Measurements from ENCODE around the gene HYAL4.

The HYAL4 gene

DNA sequence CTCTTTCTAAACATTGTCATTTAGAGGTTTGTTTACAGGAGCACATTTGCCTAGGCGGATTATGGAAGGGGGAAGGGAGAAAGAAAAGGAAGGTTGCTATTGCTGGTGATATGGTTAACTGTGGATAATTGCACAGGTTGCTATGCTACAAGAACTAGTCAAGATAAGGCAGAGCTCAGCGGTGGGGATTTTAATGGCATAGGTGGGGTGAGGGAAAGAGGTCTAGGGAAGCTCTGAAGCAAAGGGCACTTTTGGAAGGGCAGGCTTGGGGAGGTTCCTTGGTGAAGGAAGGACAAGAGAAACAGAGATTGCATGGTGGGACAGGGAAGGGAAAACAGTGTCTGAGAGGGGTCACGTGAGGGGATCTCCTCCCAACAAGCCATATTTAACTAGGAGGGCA, 19.5 kb downstream of the HYAL4 start:
- no peak for TF ChIP-seq ZFX (IDR thresholded peaks at IDR 0.05; ENCODE audit: borderline replicate concordance)
- TF ChIP-seq CTCF (IDR thresholded peaks at IDR 0.05) = no peak

DNA sequence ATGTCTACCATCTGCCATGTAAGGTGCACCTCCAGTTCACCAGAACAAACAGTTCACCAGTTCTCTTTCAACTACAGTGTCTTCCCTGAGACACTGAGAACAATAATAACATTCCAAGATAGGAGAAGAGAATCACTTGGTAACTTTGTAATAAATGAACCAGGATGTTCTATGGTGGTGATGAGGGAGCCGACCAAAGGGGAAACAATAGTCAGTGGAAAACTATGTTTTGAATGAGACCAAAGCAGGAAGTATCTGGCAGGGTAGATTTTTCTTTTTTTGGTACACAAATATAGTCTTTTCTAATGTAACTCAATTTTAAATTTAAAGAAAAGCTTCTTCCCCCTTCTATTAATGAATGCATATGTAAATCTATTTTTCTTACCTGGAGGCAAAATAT, 20.0 kb downstream of the HYAL4 start:
- H3K27ac ChIP-seq = no peak overlapping the region
- TF ChIP-seq CTCF (IDR thresholded peaks at IDR 0.05) (no peak), ZFX (IDR thresholded peaks at IDR 0.05; ENCODE audit: borderline replicate concordance) (no peak)

More for the DNA sequence above, 19.5 kb downstream of the HYAL4 start:
- no peak overlapping the region for H3K27ac ChIP-seq

DNA sequence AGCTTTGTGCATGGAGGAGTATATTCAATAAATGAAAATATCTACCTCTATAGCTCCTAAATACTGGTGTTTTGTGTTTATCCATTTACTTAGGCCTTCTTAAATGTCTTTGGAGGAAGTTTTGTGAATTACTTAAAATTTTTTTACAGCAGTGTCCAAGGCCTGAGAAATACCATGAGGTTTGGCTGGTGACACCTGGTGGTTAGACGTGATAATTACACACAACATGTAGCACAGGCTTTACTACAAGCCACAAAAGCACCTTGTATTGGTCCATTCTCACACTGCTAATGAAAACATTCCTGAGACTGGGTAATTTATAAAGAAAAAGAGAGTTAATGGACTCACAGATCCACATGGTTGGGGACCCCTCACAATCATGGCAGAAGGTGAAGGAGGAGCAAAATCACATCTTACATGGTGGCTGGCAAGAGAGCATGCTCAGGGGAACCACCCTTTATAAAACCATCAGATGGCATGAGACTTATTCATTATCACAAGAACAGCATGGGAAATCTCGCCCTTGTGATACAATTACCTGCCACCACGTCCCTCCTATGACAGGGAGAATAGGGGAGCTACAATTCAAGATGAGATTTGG, 20.6 kb downstream of the HYAL4 start:
- H3K27ac ChIP-seq = no peak overlapping the region
- peak; percentile 92 for TF ChIP-seq CTCF (IDR thresholded peaks at IDR 0.05)
- no peak for TF ChIP-seq ZFX (IDR thresholded peaks at IDR 0.05; ENCODE audit: borderline replicate concordance)

DNA sequence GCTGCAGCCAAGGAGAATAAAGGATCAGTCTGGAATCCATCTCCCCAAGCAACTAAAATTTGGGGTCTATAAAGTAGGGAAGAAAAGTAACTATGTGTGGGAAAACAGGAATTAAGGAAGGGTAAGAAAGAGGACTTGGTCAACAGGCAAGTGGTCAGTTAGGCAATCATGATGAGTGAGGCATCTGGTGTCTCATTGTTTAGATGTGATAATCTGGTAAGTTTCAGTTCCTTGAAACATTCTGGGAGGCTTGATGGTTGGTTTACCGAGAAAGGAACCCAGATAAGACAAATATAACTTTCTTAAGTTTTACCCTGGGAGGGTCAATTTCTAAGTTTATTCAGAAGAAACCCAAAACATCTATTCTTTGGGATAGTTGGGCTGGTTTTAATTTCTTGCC, 22.3 kb downstream of the HYAL4 start:
- no peak for TF ChIP-seq ZFX (IDR thresholded peaks at IDR 0.05; ENCODE audit: borderline replicate concordance)
- H3K27ac ChIP-seq = no peak overlapping the region

DNA sequence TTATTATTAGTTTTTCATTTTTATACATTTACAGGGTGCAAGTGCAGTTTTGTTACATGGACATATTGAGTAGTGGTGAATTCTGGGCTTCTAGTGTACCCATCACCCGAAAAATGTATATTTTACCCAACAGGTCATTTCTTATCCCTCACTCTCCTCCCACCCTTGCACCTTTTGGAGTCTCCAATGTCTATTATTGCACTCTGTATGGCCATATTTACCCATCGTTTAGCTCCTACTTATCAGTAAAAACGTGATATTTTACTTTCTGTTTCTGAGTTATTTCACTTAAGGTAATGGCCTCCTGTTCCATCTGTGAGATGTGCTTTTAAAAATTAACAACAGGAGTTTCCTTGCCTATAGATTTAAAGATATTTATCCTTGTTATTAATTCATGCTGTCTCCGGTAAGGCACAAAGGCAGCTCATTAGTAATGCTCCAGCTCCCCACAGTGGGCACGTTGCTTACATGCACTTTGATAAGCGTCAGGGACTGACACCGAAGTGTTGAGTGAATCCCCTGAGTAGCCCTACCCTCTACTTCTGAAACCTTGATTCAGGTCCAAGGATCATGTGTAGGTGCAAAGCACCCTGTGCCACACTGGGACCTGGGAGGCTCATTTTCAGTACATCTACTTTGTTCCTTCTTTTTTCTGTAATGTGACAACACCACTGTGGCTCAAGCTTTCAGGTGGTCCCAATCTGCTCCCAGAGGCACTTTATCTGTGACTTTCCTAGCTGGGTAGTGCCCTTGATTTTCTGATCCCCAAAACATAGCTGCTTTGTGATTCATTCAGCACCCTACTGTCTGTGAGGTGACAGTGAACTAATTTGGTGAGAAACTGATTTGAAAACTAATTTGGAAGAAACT, 27.3 kb downstream of the HYAL4 start:
- TF ChIP-seq ZFX (IDR thresholded peaks at IDR 0.05; ENCODE audit: borderline replicate concordance) (no peak), CTCF (IDR thresholded peaks at IDR 0.05) (peak; percentile 87)

DNA sequence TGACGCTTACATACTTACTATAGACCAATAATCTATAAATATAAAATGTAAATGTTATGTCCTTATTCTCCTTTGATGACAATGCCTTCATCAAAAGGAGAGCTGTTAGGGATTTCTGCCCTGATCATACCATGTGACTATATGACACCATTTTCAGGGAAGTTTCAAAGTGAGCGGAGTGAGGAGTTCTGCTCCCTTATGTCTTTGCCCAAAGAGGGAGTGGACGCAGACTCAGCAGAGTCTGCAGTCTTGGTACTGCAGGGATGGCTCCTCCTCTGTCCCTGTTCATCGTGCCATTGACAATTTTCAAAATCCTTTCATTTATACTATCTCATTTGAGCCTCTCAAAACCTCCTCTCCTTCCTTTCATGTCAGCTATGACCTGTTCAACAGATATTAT, 27.9 kb downstream of the HYAL4 start:
- no peak overlapping the region for H3K27ac ChIP-seq
- no peak for TF ChIP-seq ZFX (IDR thresholded peaks at IDR 0.05; ENCODE audit: borderline replicate concordance)

More for the DNA sequence above, 27.3 kb downstream of the HYAL4 start:
- no peak overlapping the region for H3K27ac ChIP-seq

- H3K27ac ChIP-seq = no peak overlapping the region
- no peak for TF ChIP-seq ZFX (IDR thresholded peaks at IDR 0.05; ENCODE audit: borderline replicate concordance)
- no peak for TF ChIP-seq CTCF (IDR thresholded peaks at IDR 0.05)
These were observed 31.7 kb downstream of the HYAL4 start for GRCh38 chr7:123876557-123877256.

DNA sequence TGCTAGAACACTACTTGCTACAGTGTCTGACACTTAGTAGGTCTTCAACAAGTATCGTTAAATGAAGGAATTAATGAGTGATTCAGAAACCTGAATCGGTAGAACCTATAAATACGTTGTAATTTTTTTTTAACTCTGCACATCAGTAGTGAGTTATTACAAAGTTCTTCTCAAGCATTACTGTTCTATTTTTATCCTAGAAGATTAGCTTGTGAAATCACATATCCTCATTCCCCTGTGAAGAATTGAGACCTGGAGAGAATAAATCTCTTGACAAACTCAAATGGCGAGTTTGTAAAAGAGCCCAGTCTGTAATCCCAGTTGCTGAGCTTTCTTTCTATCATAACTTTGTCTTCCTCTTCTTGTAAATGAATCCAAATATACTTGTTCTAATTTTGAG, 34.7 kb downstream of the HYAL4 start:
- TF ChIP-seq CTCF (IDR thresholded peaks at IDR 0.05) (no peak), ZFX (IDR thresholded peaks at IDR 0.05; ENCODE audit: borderline replicate concordance) (no peak)
- no peak overlapping the region for H3K27ac ChIP-seq
